Suppressor macrophage treated with lipopolysaccharide for 4 hours (primary cell): ENCODE measurements around the gene TGM6.

ENCODE experiments used
- DNase-seq: peaks from one replicate; pipeline ENCODE4 v3.0.0-alpha.2; 2020

TGM6 gene

GRCh38 chr20:2380601-2381000 lies at the start of gene TGM6:
TGM6 (plus strand) TSS chr20:2380901; CDS start chr20:2380969, 68 bp downstream.
- DNase-seq: no peak

DNA sequence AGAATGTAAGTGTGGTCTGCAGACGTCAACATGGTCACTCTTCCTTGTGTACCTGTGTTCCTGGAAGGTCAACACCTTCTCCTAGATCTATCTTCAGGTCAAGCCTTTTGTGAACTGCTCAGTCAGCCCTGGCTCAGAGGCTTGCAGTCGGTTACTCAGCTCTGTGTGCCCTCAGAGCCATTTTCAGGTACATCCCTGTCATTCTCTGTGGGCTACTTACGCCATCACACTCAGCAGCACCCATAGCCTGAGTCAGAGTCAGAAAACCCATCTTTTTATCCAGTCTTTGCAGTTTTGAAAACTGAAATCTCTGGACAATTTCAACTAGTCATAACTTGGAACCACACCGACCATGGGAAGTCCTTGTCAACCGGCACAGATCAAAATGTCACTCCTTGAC lies 49.6 kb upstream of the TGM6 start:
- no peak for DNase-seq

- no peak for DNase-seq
These were observed 48.7 kb upstream of the TGM6 start for GRCh38 chr20:2331901-2332565.

GRCh38 chr20:2332711-2333110 lies 48.0 kb upstream of the TGM6 start:
- DNase-seq: no peak

DNA sequence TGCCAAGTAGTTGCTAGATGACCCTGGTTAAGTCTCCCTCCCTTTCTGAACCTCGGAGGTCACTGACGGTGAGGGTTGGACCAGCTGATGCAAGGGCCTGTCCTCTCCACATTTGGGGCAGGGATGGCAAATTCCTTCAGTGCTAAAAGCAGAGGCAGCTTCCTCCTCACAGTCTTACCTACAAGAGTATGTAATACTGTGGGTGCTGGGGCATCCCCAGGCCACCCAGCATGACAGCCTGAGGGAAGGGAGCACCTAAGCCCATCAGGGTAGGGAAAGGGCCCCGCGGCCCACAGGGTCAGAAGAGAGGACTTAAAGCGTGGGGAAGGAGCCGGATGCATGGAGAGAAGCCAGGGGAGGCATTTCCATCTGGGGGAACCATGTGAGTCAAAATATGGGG lies 46.9 kb upstream of the TGM6 start:
- DNase-seq: no peak

GRCh38 chr20:2335096-2335870 lies 45.4 kb upstream of the TGM6 start:
- DNase-seq: no peak

- no peak for DNase-seq
These were observed 44.2 kb upstream of the TGM6 start for GRCh38 chr20:2336471-2336870.

DNA sequence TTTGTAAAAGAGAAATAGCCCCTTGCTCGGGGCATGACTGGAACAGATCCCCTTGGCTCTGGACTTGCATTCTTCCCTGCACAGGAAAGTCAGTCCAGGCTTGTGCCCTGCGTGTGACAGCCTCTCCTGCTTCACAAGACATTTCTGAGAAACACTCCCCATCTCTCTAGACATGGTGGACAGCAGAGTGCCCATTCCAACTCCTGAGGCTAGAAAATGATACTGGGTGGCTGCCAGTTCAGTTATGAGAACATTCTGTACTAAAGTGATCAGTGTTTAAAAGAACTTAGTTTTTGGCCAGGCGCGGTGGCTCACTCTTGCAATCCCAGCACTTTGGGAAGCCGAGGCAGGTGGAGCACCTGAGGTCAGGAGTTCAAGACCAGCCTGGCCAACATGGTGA lies 43.6 kb upstream of the TGM6 start:
- DNase-seq: no peak

GRCh38 chr20:2338411-2339066 lies 42.2 kb upstream of the TGM6 start:
- peak; percentile 71 for DNase-seq

- no peak for DNase-seq
These were observed 40.6 kb upstream of the TGM6 start for GRCh38 chr20:2340136-2340535.

- no peak for DNase-seq
These were observed 39.9 kb upstream of the TGM6 start for GRCh38 chr20:2340823-2341222.

DNA sequence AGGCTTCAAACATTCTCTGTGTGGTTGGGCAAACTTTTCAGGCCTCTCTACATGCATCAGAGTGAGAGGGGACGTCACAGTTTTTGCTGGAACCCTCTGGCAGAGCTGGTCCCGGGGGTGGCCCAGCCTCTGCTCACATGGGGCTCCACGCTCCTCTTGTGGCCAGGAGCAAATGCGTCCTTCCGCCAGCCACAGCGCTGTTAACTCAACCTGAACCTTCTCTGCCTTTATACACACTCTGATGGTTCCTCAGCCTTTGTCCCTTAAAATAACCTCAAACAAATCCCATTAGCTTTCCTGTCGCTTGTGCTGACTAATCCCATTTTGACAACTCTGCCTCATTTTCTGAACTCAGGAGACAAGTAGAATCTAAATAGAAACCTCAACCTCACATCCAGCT lies 39.4 kb upstream of the TGM6 start:
- DNase-seq: no peak

- DNase-seq: no peak
These were observed 38.5 kb upstream of the TGM6 start for GRCh38 chr20:2342243-2342642.

- DNase-seq: no peak
These were observed 34.5 kb upstream of the TGM6 start for GRCh38 chr20:2346188-2346587.

GRCh38 chr20:2348336-2348735 lies 32.4 kb upstream of the TGM6 start:
- no peak for DNase-seq

DNA sequence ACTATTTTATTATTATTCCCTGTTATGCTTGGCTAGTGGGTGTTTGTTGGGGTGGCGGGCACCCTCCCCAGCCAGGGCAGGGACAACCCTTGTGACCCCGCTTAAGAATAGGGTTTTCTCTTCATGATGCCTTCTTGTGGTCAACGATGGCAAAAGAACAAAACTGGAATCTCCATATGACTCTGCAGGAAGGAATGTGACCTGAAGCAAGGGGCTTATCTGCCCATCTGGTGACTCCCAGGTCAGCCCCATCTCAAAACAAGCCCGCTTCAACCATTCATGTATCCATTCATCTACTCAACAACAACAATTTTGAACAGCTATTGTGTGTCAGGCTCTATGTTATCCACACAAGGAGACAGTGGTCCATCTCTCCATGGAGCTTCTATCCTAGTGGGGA lies 30.9 kb upstream of the TGM6 start:
- no peak for DNase-seq

GRCh38 chr20:2350606-2351005 lies 30.1 kb upstream of the TGM6 start:
- no peak for DNase-seq

DNA sequence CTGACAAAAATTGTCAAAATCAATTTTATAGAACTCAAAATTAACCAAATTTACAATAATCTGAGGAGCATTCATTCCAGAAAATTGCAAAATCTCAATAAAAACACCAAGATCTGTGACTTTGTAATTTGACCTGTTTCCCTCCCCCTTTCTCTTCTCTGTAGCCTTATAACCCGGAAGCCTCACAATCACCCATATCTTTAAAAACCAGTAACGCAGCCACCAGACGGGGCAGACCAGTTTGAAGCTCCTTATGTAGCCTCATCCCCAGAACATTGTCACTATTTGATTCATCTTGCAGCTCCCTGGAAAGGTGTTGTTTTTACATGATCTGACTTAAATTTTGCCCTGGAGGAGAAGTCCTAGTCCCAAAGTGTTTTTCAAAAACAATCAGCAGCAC lies 27.5 kb upstream of the TGM6 start:
- no peak for DNase-seq

- no peak for DNase-seq
These were observed 23.6 kb upstream of the TGM6 start for GRCh38 chr20:2357114-2357513.

- DNase-seq: no peak
These were observed 22.7 kb upstream of the TGM6 start for GRCh38 chr20:2358006-2358405.

DNA sequence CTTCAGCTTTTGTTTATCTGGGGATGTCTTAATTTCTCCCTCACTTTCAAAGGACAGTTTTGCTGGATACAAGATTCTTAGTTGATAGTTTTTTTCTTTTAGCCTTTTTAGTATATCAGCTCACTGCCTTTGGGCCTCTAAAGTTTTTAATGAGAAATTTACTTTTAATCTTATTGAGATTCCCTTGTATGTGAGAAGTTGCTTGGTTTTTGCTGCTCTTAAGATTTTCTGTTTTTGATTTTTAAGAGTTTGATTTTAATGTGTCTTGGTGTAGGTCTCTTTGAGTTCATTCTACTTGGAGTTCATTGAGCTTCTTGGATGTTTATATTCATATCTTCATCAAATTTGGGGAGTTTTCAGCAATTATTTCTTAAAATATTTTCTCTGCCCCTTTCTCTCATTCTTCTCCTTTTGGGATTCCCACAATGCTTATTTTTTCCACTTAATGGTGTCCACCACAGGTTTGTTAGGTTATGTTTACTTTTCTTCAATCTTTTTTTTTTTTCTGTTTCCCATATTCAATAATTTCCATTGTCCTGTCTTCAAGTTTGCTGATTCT lies 19.6 kb upstream of the TGM6 start:
- no peak for DNase-seq

- no peak for DNase-seq
These were observed 17.5 kb upstream of the TGM6 start for GRCh38 chr20:2363187-2363586.

DNA sequence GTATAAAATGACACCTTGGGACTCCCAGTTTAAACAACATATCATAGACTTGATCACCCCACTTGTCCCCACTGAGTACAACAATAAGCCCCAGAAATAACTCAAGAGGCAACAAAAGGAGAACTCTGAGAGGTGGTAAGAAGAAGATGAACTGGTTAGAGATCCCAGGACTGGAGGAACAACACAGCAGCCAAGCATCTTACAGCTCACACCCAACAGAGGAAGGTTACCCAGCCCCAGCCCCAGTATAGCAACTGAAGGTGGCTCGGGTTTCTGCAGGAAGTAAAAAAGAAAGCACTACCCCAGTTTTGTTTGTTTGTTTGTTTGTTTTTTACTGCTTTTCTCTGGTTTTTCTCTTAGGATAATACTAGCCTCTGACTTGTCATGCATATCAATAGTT lies 17.1 kb upstream of the TGM6 start:
- no peak for DNase-seq

DNA sequence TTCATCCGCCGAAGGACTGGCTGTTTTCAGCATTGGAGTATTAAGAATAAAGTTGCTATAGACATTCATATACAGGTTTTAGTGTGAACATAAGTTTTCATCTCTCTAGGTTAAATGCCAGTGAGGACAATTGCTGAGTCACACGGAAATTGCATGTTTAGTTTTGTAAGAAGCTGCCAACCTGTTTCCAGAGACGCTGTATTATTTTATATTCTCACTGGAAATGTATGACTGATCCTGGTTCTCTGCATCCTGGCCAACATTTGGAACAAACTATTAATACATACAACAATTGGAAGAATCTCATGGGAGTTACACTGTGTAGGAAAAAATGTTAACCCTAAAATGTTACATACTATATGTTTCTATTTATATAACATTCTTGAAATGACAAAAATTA lies 16.7 kb upstream of the TGM6 start:
- DNase-seq: no peak
